Stomach (tissue), 4 donors: ENCODE measurements around the gene TOX2.

ENCODE experiments used
- CTCF ChIP-seq, 7 experiments: fragments of 450-650 bp in 4 of 7; fragments of 200-600 bp in 3 of 7; sonication (generic) in 3 of 7; IDR thresholded peaks; one replicate each; pipeline ENCODE4 v1.5.1; 2016 to 2019; ENCODE audit warnings: antibody characterized with exemption in 7 of 7, control low read depth in 2 of 7, mild to moderate bottlenecking in 1 of 7
- EP300 ChIP-seq: sonication (generic); formaldehyde crosslinking; IDR thresholded peaks from one replicate; pipeline ENCODE4 v1.6.1; 2017; ENCODE audit warnings: antibody characterized with exemption
- POLR2AphosphoS5 ChIP-seq, 3 donors: sonication (generic); formaldehyde crosslinking; IDR thresholded peaks; one replicate each; pipeline ENCODE4 v1.6.1; 2016; ENCODE audit warnings: antibody characterized with exemption in 3 of 3

GRCh38 chr20:44028868-44029847 is 114.5 kb downstream of the TOX2 start:
- TF ChIP-seq POLR2AphosphoS5 (IDR thresholded peaks at IDR 0.05) (no peak), CTCF (IDR thresholded peaks at IDR 0.05) (no peak), EP300 (no peak)
